Gastroesophageal sphincter (tissue), 4 donors: Measurements from ENCODE around the gene SEMA4D. TPM values are rescaled to one million over a fixed set of nuclear protein-coding genes. Genes with fewer than 3 reads are reported as not detected.

ENCODE experiments used
- ATAC-seq: fragments of 150-250 bp; one replicate; pipeline ENCODE4 v1.9.1; 2016; ENCODE audit warnings: mild to moderate bottlenecking, moderate library complexity
- H3K27ac ChIP-seq, 4 donors: fragments of 200-600 bp; sonication (generic) in 3 of 4; 1 replicate in 3 of 4; 2 replicates in 1 of 4; pipeline ENCODE4 v1.5.1; 2016 to 2019
- H3K27me3 ChIP-seq: fragments of 200-600 bp; sonication (generic); one replicate; pipeline ENCODE4 v1.5.1; 2019
- H3K36me3 ChIP-seq, 2 donors: fragments of 200-600 bp; sonication (generic); one replicate each; pipeline ENCODE4 v1.5.1; 2019; ENCODE audit warnings: control low read depth in 1 of 2
- H3K4me1 ChIP-seq, 3 donors: fragments of 200-600 bp; sonication (generic); 1 replicate in 2 of 3; 2 replicates in 1 of 3; pipeline ENCODE4 v1.5.1; 2016 to 2019; ENCODE audit warnings: control low read depth in 2 of 3
- H3K4me3 ChIP-seq, 2 donors: fragments of 200-600 bp; sonication (generic); one replicate each; pipeline ENCODE4 v1.5.1; 2019; ENCODE audit warnings: mild to moderate bottlenecking in 1 of 2, moderate library complexity in 1 of 2
- H3K9me3 ChIP-seq, 3 donors: fragments of 200-600 bp; sonication (generic); one replicate each; pipeline ENCODE4 v1.5.1; 2017 to 2019; ENCODE audit warnings: control low read depth in 2 of 3
- CTCF ChIP-seq, 4 experiments: fragments of 200-600 bp in 2 of 4; fragments of 450-650 bp in 2 of 4; sonication (generic) in 1 of 4; IDR thresholded peaks; one replicate each; pipeline ENCODE4 v1.5.1; 2017 to 2019; ENCODE audit warnings: antibody characterized with exemption in 4 of 4, mild to moderate bottlenecking in 2 of 4, moderate library complexity in 2 of 4
- EP300 ChIP-seq: sonication (generic); formaldehyde crosslinking; IDR thresholded peaks from one replicate; pipeline ENCODE4 v1.6.1; 2017; ENCODE audit warnings: antibody characterized with exemption, mild to moderate bottlenecking
- POLR2A ChIP-seq, 2 donors: fragments of 450-650 bp; IDR thresholded peaks; one replicate each; pipeline ENCODE4 v1.6.1; 2017; ENCODE audit warnings: antibody characterized with exemption in 2 of 2, mild to moderate bottlenecking in 2 of 2, moderate library complexity in 1 of 2
- POLR2AphosphoS5 ChIP-seq: sonication (generic); formaldehyde crosslinking; IDR thresholded peaks from one replicate; pipeline ENCODE4 v1.6.1; 2017; ENCODE audit warnings: antibody characterized with exemption
- WGBS, 2 donors: methylation state at CpG; one replicate each; pipeline ENCODE4 v1.1.5; 2018; ENCODE audit warnings: low coverage in 1 of 2; 5-methylcytosine and 5-hydroxymethylcytosine counted together
- total RNA-seq, 4 donors: library from RNA; depleted of rRNA; stranded (reverse); fragments of >200 nt; gene quantifications; one replicate each; pipeline ENCODE4 v1.1.0, GENCODE V29; 2016

SEMA4D gene
- total RNA-seq, result 10 to 100 TPM in 1 of 4 donors, 1 to 10 TPM in 3; 4.4 to 12.0 (median 6.5) TPM

GRCh38 chr9:89497978-89498851 is at the start of gene SEMA4D:
Gene SEMA4D, minus strand, starts transcription at chr9:89498113. Its CDS starts 92,657 bp downstream, at chr9:89405456.
- Histone ChIP-seq H3K4me3 (peak within 1 kb of the TSS; percentile 90 to 97), H3K27ac (peak within 1 kb of the TSS in 3 of 4 donors; percentile 37 to 76 (median 61)), H3K36me3 (no peaks in the 10 kb centered on the region), H3K27me3 (no peaks in the 10 kb centered on the region), H3K9me3 (no peaks in the 10 kb centered on the region), H3K4me1 (peaks cover 0 to 28% (median 0%) of the 10 kb centered on the region in 3 donors)
- peak; percentile 89 for ATAC-seq
- WGBS, 2 donors, result 38 to 59% methylated on average over 4 to 6 of the region's 42 CpGs
- TF ChIP-seq POLR2AphosphoS5 (no peak), EP300 (no peak), POLR2A (IDR thresholded peaks at IDR 0.05) (no peak), CTCF (IDR thresholded peaks at IDR 0.05) (no peak)

- WGBS, 2 donors, result 91 to 92% methylated on average over 1 of the region's 1 CpG
- Histone ChIP-seq H3K9me3 (peaks cover 0 to 16% (median 0%) of the 10 kb centered on the region in 3 donors), H3K27me3 (peaks cover 2% of the 10 kb centered on the region), H3K36me3 (no peaks in the 10 kb centered on the region), H3K27ac (no peak overlapping the region), H3K4me3 (no peak overlapping the region), H3K4me1 (no peaks in the 10 kb centered on the region)
- no peak for TF ChIP-seq POLR2A (IDR thresholded peaks at IDR 0.05)
- no peak for TF ChIP-seq POLR2AphosphoS5
- no peak for TF ChIP-seq EP300
- TF ChIP-seq CTCF (IDR thresholded peaks at IDR 0.05), result no peak
- ATAC-seq, result no peak
Observed at GRCh38 chr9:89547000-89547399, 49.1 kb upstream of the SEMA4D start.

- Histone ChIP-seq H3K27me3 (peaks cover 8% of the 10 kb centered on the region), H3K27ac (no peak overlapping the region), H3K36me3 (no peaks in the 10 kb centered on the region), H3K9me3 (peaks cover 0 to 16% (median 0%) of the 10 kb centered on the region in 3 donors), H3K4me1 (no peaks in the 10 kb centered on the region), H3K4me3 (no peak overlapping the region)
- no peak for TF ChIP-seq EP300
- TF ChIP-seq CTCF (IDR thresholded peaks at IDR 0.05), result no peak
- TF ChIP-seq POLR2AphosphoS5, result no peak
- TF ChIP-seq POLR2A (IDR thresholded peaks at IDR 0.05), result no peak
- no peak for ATAC-seq
- WGBS, 2 donors, result 61 to 86% methylated on average over 2 to 4 of the region's 5 CpGs
Observed at GRCh38 chr9:89544279-89544661, 46.4 kb upstream of the SEMA4D start.

GRCh38 chr9:89543621-89544278 is 45.8 kb upstream of the SEMA4D start:
- peaks cover 8% of the 10 kb centered on the region for H3K27me3 ChIP-seq
- TF ChIP-seq CTCF (IDR thresholded peaks at IDR 0.05), result no peak
- TF ChIP-seq POLR2AphosphoS5, result no peak
- no peak for TF ChIP-seq EP300
- no peak for TF ChIP-seq POLR2A (IDR thresholded peaks at IDR 0.05)
- ATAC-seq, result no peak
- H3K27ac ChIP-seq, result no peak overlapping the region
- WGBS, 2 donors, result 69 to 90% methylated on average over 4 to 11 of the region's 14 CpGs
- peaks cover 0 to 16% (median 0%) of the 10 kb centered on the region in 3 donors for H3K9me3 ChIP-seq
- H3K4me3 ChIP-seq, result no peak overlapping the region
- no peaks in the 10 kb centered on the region for H3K4me1 ChIP-seq
- no peaks in the 10 kb centered on the region for H3K36me3 ChIP-seq
